Progenitor cell of endocrine pancreas (in vitro differentiated cells): ENCODE data around the gene LARP1. TPM values are rescaled to one million over a fixed set of nuclear protein-coding genes. Genes with fewer than 3 reads are reported as not detected.

ENCODE experiments used
- DNase-seq: peaks from one replicate; pipeline ENCODE4 v3.0.0; 2021; ENCODE audit warnings: low spot score; ENCODE audit not compliant: unreplicated experiment
- H3K27ac Mint-ChIP-seq: 2 replicates; pipeline ENCODE4 v1.8.0; 2021; ENCODE audit warnings: mild to moderate bottlenecking, moderate library complexity, mixed read lengths
- H3K27me3 Mint-ChIP-seq: 2 replicates; pipeline ENCODE4 v1.8.0; 2021; ENCODE audit warnings: mixed read lengths
- H3K36me3 Mint-ChIP-seq: 2 replicates; pipeline ENCODE4 v1.8.0; 2022; ENCODE audit warnings: mixed read lengths; ENCODE audit not compliant: insufficient read depth
- H3K4me1 Mint-ChIP-seq: 2 replicates; pipeline ENCODE4 v1.8.0; 2021; ENCODE audit warnings: low read depth, mixed read lengths
- H3K4me3 Mint-ChIP-seq: 2 replicates; pipeline ENCODE4 v1.8.0; 2021; ENCODE audit warnings: low read depth, mild to moderate bottlenecking, moderate library complexity, mixed read lengths
- H3K9me3 Mint-ChIP-seq: 2 replicates; pipeline ENCODE4 v1.8.0; 2021; ENCODE audit warnings: low read depth, mixed read lengths
- total RNA-seq: library from RNA; stranded (reverse); gene quantifications from 2 replicates; pipeline ENCODE4 v1.2.1, GENCODE V29; 2021
- TF ChIP-seq, protein P1 (sequence below): fragments of 200-600 bp; sonication (generic); IDR thresholded peaks from one replicate; pipeline ENCODE4 v1.5.0; 2021; ENCODE audit warnings: antibody characterized with exemption, mild to moderate bottlenecking; ENCODE audit not compliant: unreplicated experiment

The LARP1 gene
- total RNA-seq, 1 donor from 2014 or later = 225 TPM

- H3K27ac Mint-ChIP-seq = peak overlapping the region; percentile 50
- H3K9me3 Mint-ChIP-seq = no peaks in the 10 kb centered on the region
- H3K27me3 Mint-ChIP-seq = no peaks in the 10 kb centered on the region
- H3K4me1 Mint-ChIP-seq = peaks cover 2% of the 10 kb centered on the region
- H3K36me3 Mint-ChIP-seq = no peaks in the 10 kb centered on the region
- no peak overlapping the region for H3K4me3 Mint-ChIP-seq
- no peak for DNase-seq
- TF ChIP-seq, protein P1, sequence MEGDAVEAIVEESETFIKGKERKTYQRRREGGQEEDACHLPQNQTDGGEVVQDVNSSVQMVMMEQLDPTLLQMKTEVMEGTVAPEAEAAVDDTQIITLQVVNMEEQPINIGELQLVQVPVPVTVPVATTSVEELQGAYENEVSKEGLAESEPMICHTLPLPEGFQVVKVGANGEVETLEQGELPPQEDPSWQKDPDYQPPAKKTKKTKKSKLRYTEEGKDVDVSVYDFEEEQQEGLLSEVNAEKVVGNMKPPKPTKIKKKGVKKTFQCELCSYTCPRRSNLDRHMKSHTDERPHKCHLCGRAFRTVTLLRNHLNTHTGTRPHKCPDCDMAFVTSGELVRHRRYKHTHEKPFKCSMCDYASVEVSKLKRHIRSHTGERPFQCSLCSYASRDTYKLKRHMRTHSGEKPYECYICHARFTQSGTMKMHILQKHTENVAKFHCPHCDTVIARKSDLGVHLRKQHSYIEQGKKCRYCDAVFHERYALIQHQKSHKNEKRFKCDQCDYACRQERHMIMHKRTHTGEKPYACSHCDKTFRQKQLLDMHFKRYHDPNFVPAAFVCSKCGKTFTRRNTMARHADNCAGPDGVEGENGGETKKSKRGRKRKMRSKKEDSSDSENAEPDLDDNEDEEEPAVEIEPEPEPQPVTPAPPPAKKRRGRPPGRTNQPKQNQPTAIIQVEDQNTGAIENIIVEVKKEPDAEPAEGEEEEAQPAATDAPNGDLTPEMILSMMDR = no peak
Observed at GRCh38 chr5:154737667-154738320, 17.4 kb upstream of the LARP1 start.

- Mint-ChIP-seq H3K4me3 (no peak overlapping the region), H3K4me1 (peaks cover 8% of the 10 kb centered on the region), H3K36me3 (no peaks in the 10 kb centered on the region), H3K27me3 (no peaks in the 10 kb centered on the region), H3K9me3 (no peaks in the 10 kb centered on the region), H3K27ac (no peak overlapping the region)
- TF ChIP-seq, protein P1 = no peak
- DNase-seq = no peak
Observed at GRCh38 chr5:154740483-154740882, 14.7 kb upstream of the LARP1 start.

DNA sequence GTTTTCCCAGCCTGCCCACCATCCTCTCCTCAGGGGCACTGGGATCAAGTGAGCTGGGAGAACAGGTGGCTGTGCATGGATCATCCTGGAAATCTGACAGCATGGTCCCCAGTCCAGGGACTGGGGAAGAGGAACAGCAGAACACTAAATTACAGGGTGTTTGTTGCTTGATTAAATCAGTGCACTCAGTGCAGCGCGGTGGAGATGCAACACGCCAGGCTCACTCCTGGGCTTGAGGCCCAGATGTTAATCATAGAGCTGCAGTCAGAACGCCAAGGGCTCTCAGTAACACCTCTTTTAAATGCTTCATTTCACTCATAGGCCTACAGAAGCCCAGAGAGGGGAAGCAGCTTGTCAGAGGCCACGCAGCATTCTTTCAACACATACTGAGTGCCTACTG, 14.2 kb upstream of the LARP1 start:
- Mint-ChIP-seq H3K9me3 (no peaks in the 10 kb centered on the region), H3K4me1 (peaks cover 8% of the 10 kb centered on the region), H3K27ac (no peak overlapping the region), H3K4me3 (no peak overlapping the region), H3K36me3 (peaks cover 2% of the 10 kb centered on the region), H3K27me3 (no peaks in the 10 kb centered on the region)
- DNase-seq = no peak
- TF ChIP-seq, protein P1 = no peak

DNA sequence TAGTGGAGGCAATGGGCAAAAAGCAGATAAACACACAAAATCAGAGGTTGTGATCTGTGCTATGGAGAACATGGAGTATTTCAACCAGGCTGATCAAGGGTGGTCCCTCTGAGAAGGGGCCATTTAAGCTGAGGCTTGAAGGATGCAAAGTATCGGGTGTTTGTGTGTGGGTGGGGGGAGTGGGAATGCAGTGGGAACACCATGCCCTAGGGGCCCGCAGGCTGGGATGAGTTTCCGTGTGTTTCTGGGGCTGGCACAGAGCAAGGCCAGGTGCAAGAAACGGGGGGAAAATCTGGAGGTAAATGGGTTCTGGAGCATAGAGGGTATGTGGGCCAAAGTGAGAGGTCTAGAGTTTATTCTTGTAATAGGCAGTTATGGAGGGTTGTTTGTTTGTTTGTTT, 13.8 kb upstream of the LARP1 start:
- Mint-ChIP-seq H3K36me3 (peaks cover 3% of the 10 kb centered on the region), H3K4me1 (peaks cover 8% of the 10 kb centered on the region), H3K27ac (peak overlapping the region; percentile 20), H3K27me3 (no peaks in the 10 kb centered on the region), H3K9me3 (no peaks in the 10 kb centered on the region), H3K4me3 (no peak overlapping the region)
- TF ChIP-seq, protein P1 = no peak
- no peak for DNase-seq

GRCh38 chr5:154743812-154744211, 11.4 kb upstream of the LARP1 start:
- peaks cover 3% of the 10 kb centered on the region for H3K36me3 Mint-ChIP-seq
- no peaks in the 10 kb centered on the region for H3K27me3 Mint-ChIP-seq
- TF ChIP-seq, protein P1 = no peak
- no peak overlapping the region for H3K4me3 Mint-ChIP-seq
- peaks cover 6% of the 10 kb centered on the region for H3K4me1 Mint-ChIP-seq
- no peak overlapping the region for H3K27ac Mint-ChIP-seq
- DNase-seq = no peak
- no peaks in the 10 kb centered on the region for H3K9me3 Mint-ChIP-seq
